Measurements from ENCODE around the gene CADPS2.
A peak's percentile ranks its signal among the peaks of the same experiment; 100 is the strongest.

Gene CADPS2

GRCh38 chr7:122528879-122529481 lies 357.3 kb downstream of the CADPS2 start:
- peak; percentile 33 for DNase-seq (ENCODE audit: low read depth)
- in situ Hi-C loops (cut with HindIII; ENCODE audit: low sequenced_read_pairs): no loop called here
- peak; percentile 8 for TF ChIP-seq CTCF (IDR thresholded peaks at IDR 0.05; ENCODE audit: low read depth, low read length, missing control alignments)
- no peak overlapping the region for H3K4me3 ChIP-seq (ENCODE audit: low read depth, low read length)

GRCh38 chr7:122525355-122525754 lies 360.9 kb downstream of the CADPS2 start:
- no peak overlapping the region for H3K4me3 ChIP-seq (ENCODE audit: low read depth, low read length)
- TF ChIP-seq CTCF (IDR thresholded peaks at IDR 0.05; ENCODE audit: low read depth, low read length, missing control alignments): no peak
- DNase-seq (ENCODE audit: low read depth): no peak
- in situ Hi-C loops (cut with HindIII; ENCODE audit: low sequenced_read_pairs): no loop called here

- in situ Hi-C loops (cut with HindIII; ENCODE audit: low sequenced_read_pairs): no loop called here
- TF ChIP-seq CTCF (IDR thresholded peaks at IDR 0.05; ENCODE audit: low read depth, low read length, missing control alignments): no peak
- DNase-seq (ENCODE audit: low read depth): no peak
- H3K4me3 ChIP-seq (ENCODE audit: low read depth, low read length): no peak overlapping the region
These were observed 364.5 kb downstream of the CADPS2 start for GRCh38 chr7:122521767-122522166.

- H3K4me3 ChIP-seq (ENCODE audit: low read depth, low read length): no peak overlapping the region
- no peak for DNase-seq (ENCODE audit: low read depth)
- in situ Hi-C loops (cut with HindIII; ENCODE audit: low sequenced_read_pairs): no loop called here
- TF ChIP-seq CTCF (IDR thresholded peaks at IDR 0.05; ENCODE audit: low read depth, low read length, missing control alignments): no peak
These were observed 365.2 kb downstream of the CADPS2 start for GRCh38 chr7:122520971-122521555.

DNA sequence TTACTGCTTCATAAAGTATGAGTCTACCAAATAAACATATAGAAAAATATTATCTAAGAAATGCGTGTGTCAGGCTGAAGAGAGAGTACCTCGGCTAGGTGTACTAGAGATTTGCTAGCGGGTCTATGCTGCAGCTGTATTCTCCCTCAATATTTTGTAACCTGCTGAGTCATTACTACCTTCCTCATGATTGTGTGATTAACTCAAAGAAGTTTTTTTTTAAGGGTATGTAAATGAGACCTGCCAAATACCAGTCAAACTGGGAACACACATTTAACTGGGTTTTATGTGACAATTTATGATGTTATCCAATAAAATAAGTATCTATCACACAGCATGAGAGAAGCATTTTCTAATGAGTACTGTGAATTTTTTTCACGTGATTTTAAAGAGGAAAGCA lies 367.8 kb downstream of the CADPS2 start:
- H3K4me3 ChIP-seq (ENCODE audit: low read depth, low read length): no peak overlapping the region
- DNase-seq (ENCODE audit: low read depth): no peak
- TF ChIP-seq CTCF (IDR thresholded peaks at IDR 0.05; ENCODE audit: low read depth, low read length, missing control alignments): no peak
- in situ Hi-C loops (cut with HindIII; ENCODE audit: low sequenced_read_pairs): no loop called here

GRCh38 chr7:122517576-122517975 lies 368.7 kb downstream of the CADPS2 start:
- no peak overlapping the region for H3K4me3 ChIP-seq (ENCODE audit: low read depth, low read length)
- in situ Hi-C loops (cut with HindIII; ENCODE audit: low sequenced_read_pairs): no loop called here
- no peak for DNase-seq (ENCODE audit: low read depth)
- TF ChIP-seq CTCF (IDR thresholded peaks at IDR 0.05; ENCODE audit: low read depth, low read length, missing control alignments): no peak
